H1 (cell line): ENCODE data around the gene EVX2. TPM values are rescaled to one million over a fixed set of nuclear protein-coding genes. Genes with fewer than 3 reads are reported as not detected.

Experiments used
- CTCF ChIA-PET: fragments of 300-600 bp; sonication (Branson Sonifier 250); formaldehyde crosslinking; loops from one replicate; lab custom pipeline; 2021; ENCODE audit not compliant: partially characterized antibody; lab: Charles Lee
- POLR2A ChIA-PET: fragments of 300-600 bp; sonication (Branson Sonifier 250); formaldehyde crosslinking; loops from one replicate; lab custom pipeline; 2021; ENCODE audit warnings: inconsistent platforms; ENCODE audit not compliant: partially characterized antibody; lab: Charles Lee
- DNase-seq, 2 experiments: peaks; one replicate each; pipeline versions ENCODE4 v3.0.0 to v3.0.0-alpha.2; 2010 to 2022; ENCODE audit warnings: low spot score in 2 of 2, low read depth in 1 of 2, mixed read lengths in 1 of 2
- FAIRE-seq: peaks from 2 replicates; lab custom pipeline; 2011; peaks lifted over from hg19 to GRCh38; lab: Jason Lieb, UNC
- H2AFZ ChIP-seq: 2 replicates; pipeline ENCODE4 v1.8.1; 2012; ENCODE audit warnings: low read length, inconsistent platforms
- H2AK5ac ChIP-seq: 2 replicates; pipeline ENCODE4 v1.6.1; 2013; ENCODE audit warnings: low read depth, low read length
- H2BK120ac ChIP-seq: replicated peaks from 2 replicates; pipeline ENCODE3; 2013; ENCODE audit warnings: low read depth, low read length, inconsistent platforms
- H2BK12ac ChIP-seq: 2 replicates; pipeline ENCODE4 v1.6.1; 2013; ENCODE audit warnings: low read depth, low read length
- H2BK15ac ChIP-seq: 2 replicates; pipeline ENCODE4 v1.6.1; 2013; ENCODE audit warnings: low read length
- H2BK20ac ChIP-seq: 2 replicates; pipeline ENCODE4 v1.6.1; 2013; ENCODE audit warnings: low read length
- H2BK5ac ChIP-seq: 2 replicates; pipeline ENCODE4 v1.6.1; 2013; ENCODE audit warnings: low read depth, low read length
- H3K14ac ChIP-seq: 2 replicates; pipeline ENCODE4 v1.6.1; 2013; ENCODE audit warnings: inconsistent platforms; ENCODE audit not compliant: insufficient read length
- H3K18ac ChIP-seq: 2 replicates; pipeline ENCODE4 v1.6.1; 2013; ENCODE audit warnings: low read length; ENCODE audit errors: extremely low read depth
- H3K23ac ChIP-seq: 2 replicates; pipeline ENCODE4 v1.6.1; 2013; ENCODE audit warnings: inconsistent platforms; ENCODE audit not compliant: insufficient read length
- H3K23me2 ChIP-seq: 2 replicates; pipeline ENCODE4 v1.6.1; 2013; ENCODE audit warnings: low read depth, low read length
- H3K27ac ChIP-seq: 2 replicates; pipeline ENCODE4 v1.6.1; 2011; ENCODE audit warnings: low read depth, low read length, inconsistent platforms
- H3K27me3 ChIP-seq, 4 experiments: replicated peaks in 1 of 4; 1 replicate in 1 of 4; 2 replicates in 3 of 4; pipeline versions ENCODE4 v1.6.1 to v1.8.1; 2011 to 2013; ENCODE audit warnings: low read length in 3 of 4, mild to moderate bottlenecking in 3 of 4, inconsistent platforms in 2 of 4, mixed read lengths in 2 of 4, moderate library complexity in 1 of 4; ENCODE audit not compliant: control insufficient read depth in 3 of 4, insufficient read depth in 3 of 4; ENCODE audit errors: extremely low read depth in 1 of 4
- H3K36me3 ChIP-seq, 4 experiments: 2 replicates each; pipeline versions ENCODE4 v1.6.1 to v1.8.1; 2011 to 2013; ENCODE audit warnings: mild to moderate bottlenecking in 4 of 4, low read length in 3 of 4, moderate library complexity in 2 of 4, control low read depth in 1 of 4, inconsistent platforms in 1 of 4; ENCODE audit not compliant: insufficient read depth in 4 of 4, control insufficient read depth in 2 of 4
- H3K4ac ChIP-seq: replicated peaks from 2 replicates; pipeline ENCODE3; 2013; ENCODE audit warnings: low read length, low read depth, mixed read lengths, inconsistent platforms; ENCODE audit not compliant: insufficient read length
- H3K4me1 ChIP-seq, 4 experiments: replicated peaks in 1 of 4; 1 replicate in 1 of 4; 2 replicates in 3 of 4; pipeline versions ENCODE4 v1.6.1 to v1.8.1; 2011 to 2013; ENCODE audit warnings: low read length in 3 of 4, inconsistent platforms in 2 of 4, mixed read lengths in 1 of 4; ENCODE audit not compliant: insufficient read depth in 4 of 4, control insufficient read depth in 3 of 4
- H3K4me2 ChIP-seq, 2 experiments: 2 replicates each; pipeline versions ENCODE4 v1.6.1 to v1.8.1; 2011 to 2013; ENCODE audit warnings: low read depth in 2 of 2, low read length in 2 of 2, control low read depth in 1 of 2, inconsistent platforms in 1 of 2, mild to moderate bottlenecking in 1 of 2; ENCODE audit not compliant: insufficient read depth in 1 of 2
- H3K4me3 ChIP-seq, 4 experiments: fragments of 200-600, 300-600 bp in 1 of 4; sonication (generic), shearing (Covaris generic), sonication (Bioruptor Twin) in 1 of 4; 2 replicates each; pipeline versions ENCODE4 v1.5.1 to v1.8.1; 2011 to 2016; ENCODE audit warnings: low read length in 4 of 4, low read depth in 3 of 4, control low read depth in 2 of 4, inconsistent platforms in 2 of 4, mild to moderate bottlenecking in 2 of 4, mixed read lengths in 1 of 4, moderate library complexity in 1 of 4; ENCODE audit not compliant: insufficient read depth in 2 of 4; ENCODE audit errors: extremely low read depth in 1 of 4
- H3K56ac ChIP-seq: replicated peaks from 2 replicates; pipeline ENCODE3; 2013; ENCODE audit warnings: low read depth, mild to moderate bottlenecking, mixed read lengths, low read length, inconsistent platforms; ENCODE audit not compliant: insufficient read length
- H3K79me1 ChIP-seq: 2 replicates; pipeline ENCODE4 v1.6.1; 2013; ENCODE audit warnings: low read depth, low read length, control low read depth
- H3K79me2 ChIP-seq, 2 experiments: 2 replicates each; pipeline versions ENCODE4 v1.6.1 to v1.8.1; 2012 to 2013; ENCODE audit warnings: low read length in 2 of 2, mild to moderate bottlenecking in 2 of 2, inconsistent platforms in 1 of 2; ENCODE audit not compliant: insufficient read depth in 2 of 2, control insufficient read depth in 1 of 2
- H3K9ac ChIP-seq, 4 experiments: replicated peaks in 1 of 4; 1 replicate in 1 of 4; 2 replicates in 3 of 4; pipeline versions ENCODE4 v1.6.1 to v1.8.1; 2011 to 2013; ENCODE audit warnings: low read depth in 3 of 4, low read length in 3 of 4, control low read depth in 2 of 4, mild to moderate bottlenecking in 2 of 4, moderate library complexity in 2 of 4, inconsistent platforms in 1 of 4; ENCODE audit errors: extremely low read depth in 1 of 4
- H3K9me3 ChIP-seq, 2 experiments: 2 replicates each; pipeline versions ENCODE4 v1.6.1 to v1.8.1; 2012 to 2013; ENCODE audit warnings: mild to moderate bottlenecking in 2 of 2, moderate library complexity in 2 of 2, control low read depth in 1 of 2, inconsistent platforms in 1 of 2, low read depth in 1 of 2, low read length in 1 of 2, mixed read lengths in 1 of 2; ENCODE audit not compliant: insufficient read depth in 2 of 2
- H4K20me1 ChIP-seq, 2 experiments: replicated peaks in 1 of 2; 2 replicates each; pipeline versions ENCODE3 to v1.8.1; 2011 to 2013; ENCODE audit warnings: inconsistent platforms in 2 of 2, low read length in 2 of 2, mild to moderate bottlenecking in 1 of 2; ENCODE audit not compliant: insufficient read depth in 2 of 2, control insufficient read depth in 1 of 2
- H4K5ac ChIP-seq: 2 replicates; pipeline ENCODE4 v1.6.1; 2013; ENCODE audit warnings: low read length, low read depth, mixed read lengths, inconsistent platforms; ENCODE audit not compliant: insufficient read length
- H4K8ac ChIP-seq: 2 replicates; pipeline ENCODE4 v1.8.0; 2013; ENCODE audit warnings: mild to moderate bottlenecking, moderate library complexity, low read length, inconsistent platforms; ENCODE audit not compliant: insufficient read depth; ENCODE audit errors: extremely low read depth
- H4K91ac ChIP-seq: replicated peaks from 2 replicates; pipeline ENCODE3; 2013; ENCODE audit warnings: low read length, mixed read lengths, inconsistent platforms; ENCODE audit not compliant: insufficient read length
- EGR1 ChIP-seq: IDR thresholded peaks from 2 replicates; pipeline ENCODE4 v1.6.1; 2011; ENCODE audit warnings: low read depth, low read length, borderline replicate concordance
- EZH2 ChIP-seq: fragments of 200-600 bp; sonication (generic); IDR thresholded peaks from 2 replicates; pipeline ENCODE4 v1.7.1; 2012; ENCODE audit warnings: low read depth, mild to moderate bottlenecking, moderate library complexity, low read length, inconsistent platforms; ENCODE audit not compliant: severe bottlenecking
- WGBS, 2 experiments: shearing (Covaris generic) in 1 of 2; methylation state at CpG; one replicate each; pipeline versions ENCODE4 v1.1.6 to v1.1.7; 2013 to 2015; ENCODE audit warnings: low lambda C conversion rate in 2 of 2, mixed read lengths in 2 of 2, inconsistent platforms in 1 of 2, low coverage in 1 of 2, missing lambda C conversion rate in 1 of 2; ENCODE audit not compliant: insufficient replicate concordance in 2 of 2, insufficient coverage in 1 of 2, insufficient read length in 1 of 2; ENCODE audit errors: extremely low coverage in 1 of 2, missing lambda C conversion rate in 1 of 2; 5-methylcytosine and 5-hydroxymethylcytosine counted together
- polyA plus RNA-seq, 7 experiments: library from polyadenylated mRNA; depleted of rRNA in 3 of 7; stranded (reverse) in 5 of 7; unstranded in 2 of 7; fragments of >200 nt in 5 of 7; fragments of 200-250 nt in 2 of 7; gene quantifications; 1 replicate in 5 of 7; 2 replicates in 1 of 7; 4 replicates in 1 of 7; pipeline versions ENCODE4 v1.2.1 to v1.2.3, GENCODE V29; 2011 to 2013; ENCODE audit warnings: missing spikeins in 2 of 7, mixed read lengths in 2 of 7
- total RNA-seq: library from RNA; stranded (reverse); fragmentation: NEBNext Ultra II Directional; extraction: Animal tissue kit (Norgen Biotek cat#: 25700); gene quantifications from 2 replicates; pipeline ENCODE4 v1.2.1, GENCODE V29; 2021

Gene EVX2
- total and polyA plus RNA-seq, 2 of the 8 experiments (the other 6 are each of a cell fraction or from before 2014, with no cell fraction given), result not detected

DNA sequence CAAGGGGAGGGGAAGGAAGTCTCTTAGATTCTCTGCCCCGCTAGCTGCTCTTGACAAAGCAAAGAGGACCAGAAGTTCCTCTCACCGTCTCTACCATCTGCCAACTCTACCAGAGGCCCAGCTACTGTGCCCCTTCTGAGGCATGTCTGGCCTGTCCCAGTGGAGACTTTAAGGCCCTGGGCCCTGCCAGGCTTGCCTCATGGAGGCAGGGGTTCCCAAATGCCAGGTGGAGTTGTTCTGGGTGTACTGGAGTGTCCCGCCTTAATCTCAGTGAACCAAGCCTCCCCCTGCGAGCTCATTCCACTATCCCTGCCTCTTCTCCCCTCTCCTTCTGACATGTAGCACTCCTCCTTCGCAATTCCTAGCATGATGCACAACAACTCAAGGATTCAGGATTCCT lies 18.1 kb upstream of the EVX2 start:
- CTCF ChIA-PET, result interaction anchor here (0.7 to 4.6 kb wide), 11 partner anchors 9 to 59 kb away, joined by 3 to 20 read pairs (median 6); no protein-coding TSS in a partner anchor
- no peak for FAIRE-seq

More for the DNA sequence above, 18.1 kb upstream of the EVX2 start:
- peak in 1 of 2 experiments; percentile 46 for DNase-seq
- H3K4ac ChIP-seq, result no peak overlapping the region
- no peaks in the 10 kb centered on the region for H3K79me2 ChIP-seq
- H2AFZ ChIP-seq, result no peak overlapping the region
- H3K23ac ChIP-seq, result no peak overlapping the region
- no peak overlapping the region for H4K8ac ChIP-seq
- H3K56ac ChIP-seq, result no peak overlapping the region
- H3K4me2 ChIP-seq, result no peak overlapping the region
- H3K27ac ChIP-seq, result no peak overlapping the region
- H3K18ac ChIP-seq, result no peak overlapping the region; the same call in 1 of the 2 replicates
- H2BK15ac ChIP-seq, result 0 out of 2 replicates have a peak overlapping the region, but pooled peaks have one; percentile 1
- H3K9me3 ChIP-seq, result no peaks in the 10 kb centered on the region
- no peak overlapping the region for H3K4me3 ChIP-seq
- no peak overlapping the region for H3K9ac ChIP-seq
- POLR2A ChIA-PET, result no interaction called here
- H4K91ac ChIP-seq, result no peak overlapping the region
- peaks cover 5% of the 10 kb centered on the region for H3K23me2 ChIP-seq
- peaks cover 0 to 31% (median 17%) of the 10 kb centered on the region in 4 experiments; a peak in 6 of 7 replicates for H3K4me1 ChIP-seq
- H4K20me1 ChIP-seq, result peaks cover 11 to 41% of the 10 kb centered on the region in 2 experiments
- no peak overlapping the region for H2BK12ac ChIP-seq
- no peaks in the 10 kb centered on the region; a peak in 1 of 8 replicates for H3K36me3 ChIP-seq
- WGBS, 2 experiments, result 39% methylated on average over 5 of the region's 5 CpGs; no CpG with 5 or more reads in 1 of the 2 experiments
- H4K5ac ChIP-seq, result no peak overlapping the region
- peak overlapping the region; percentile 40; the same call in 1 of the 2 replicates for H2AK5ac ChIP-seq
- 0 out of 2 replicates have a peak overlapping the region, but pooled peaks have one; percentile 52 for H2BK20ac ChIP-seq
- no peaks in the 10 kb centered on the region for H3K79me1 ChIP-seq
- TF ChIP-seq EGR1, result no peak
- peak; percentile 27 for TF ChIP-seq EZH2
- TF ChIP-seq, all 59 proteins: peak for 1
- Histone ChIP-seq H3K27me3 (peaks cover 91 to 99% (median 95%) of the 10 kb centered on the region in 4 experiments), H2BK5ac (no peak overlapping the region), H3K14ac (no peak overlapping the region), H2BK120ac (no peak overlapping the region)
